CD4-positive, alpha-beta T cell treated with Interleukin-6 at 100 ng/mL for 8 hours (primary cell): ENCODE results near the gene STMN1.

Experiments
- DNase-seq: peaks from one replicate; pipeline ENCODE4 v3.0.0-alpha.2; 2020; ENCODE audit warnings: mixed read lengths, low spot score

The STMN1 gene

GRCh38 chr1:25869909-25870606 is 36.2 kb downstream of the STMN1 start:
- no peak for DNase-seq

GRCh38 chr1:25867210-25867991 is 38.8 kb downstream of the STMN1 start:
- no peak for DNase-seq

- no peak for DNase-seq
These were observed 39.9 kb downstream of the STMN1 start for GRCh38 chr1:25866288-25866687.

GRCh38 chr1:25864434-25864833 is 41.8 kb downstream of the STMN1 start:
- no peak for DNase-seq

GRCh38 chr1:25863486-25864262 is 42.5 kb downstream of the STMN1 start:
- no peak for DNase-seq

GRCh38 chr1:25862785-25863485 is 43.3 kb downstream of the STMN1 start:
- DNase-seq = no peak

GRCh38 chr1:25861316-25862286 is 44.6 kb downstream of the STMN1 start:
- no peak for DNase-seq

- peak; percentile 87 for DNase-seq
These were observed 47.1 kb downstream of the STMN1 start, which contains the start of gene AUNIP for GRCh38 chr1:25858906-25859789. TSS of gene AUNIP (minus strand) at chr1:25859457. CDS start at chr1:25859357, 100 bp downstream.

GRCh38 chr1:25858494-25858893 is 47.7 kb downstream of the STMN1 start:
- no peak for DNase-seq

- no peak for DNase-seq
These were observed 49.4 kb downstream of the STMN1 start for GRCh38 chr1:25856856-25857255.

- DNase-seq = no peak
These were observed 51.7 kb downstream of the STMN1 start for GRCh38 chr1:25854554-25854953.
